Effector memory CD4-positive, alpha-beta T cell (primary cell): ENCODE data around the gene PIM3.
A peak's percentile ranks its signal among the peaks of the same experiment; 100 is the strongest.

ENCODE experiments used
- DNase-seq, 3 donors: peaks; one replicate each; pipeline ENCODE4 v3.0.0-alpha.2; 2020
- H3K27ac ChIP-seq: 2 replicates; pipeline ENCODE4 v1.7.0; 2013; ENCODE audit warnings: mild to moderate bottlenecking, low read length, moderate library complexity; ENCODE audit not compliant: insufficient read depth, poor library complexity, severe bottlenecking
- H3K27me3 ChIP-seq: replicated peaks from 2 replicates; pipeline ENCODE4 v1.7.0; 2013; ENCODE audit warnings: mild to moderate bottlenecking, low read length; ENCODE audit not compliant: insufficient read depth, control insufficient read depth, poor library complexity, severe bottlenecking
- H3K36me3 ChIP-seq: 2 replicates; pipeline ENCODE4 v1.7.0; 2013; ENCODE audit warnings: mild to moderate bottlenecking, low read length, moderate library complexity; ENCODE audit not compliant: control insufficient read depth, insufficient read depth
- H3K4me1 ChIP-seq: 2 replicates; pipeline ENCODE4 v1.7.0; 2013; ENCODE audit warnings: low read length, mild to moderate bottlenecking; ENCODE audit not compliant: control insufficient read depth, insufficient read depth, poor library complexity, severe bottlenecking
- H3K4me3 ChIP-seq: 2 replicates; pipeline ENCODE4 v1.7.0; 2013; ENCODE audit warnings: low read length, low read depth, mild to moderate bottlenecking; ENCODE audit not compliant: insufficient read depth, poor library complexity, severe bottlenecking
- H3K9me3 ChIP-seq: 2 replicates; pipeline ENCODE4 v1.7.0; 2013; ENCODE audit warnings: mild to moderate bottlenecking, low read length, moderate library complexity; ENCODE audit not compliant: control insufficient read depth

PIM3 gene

GRCh38 chr22:49956418-49956770 lies 4.2 kb upstream of the PIM3 start:
- Histone ChIP-seq H3K4me3 (no peak overlapping the region), H3K36me3 (no peaks in the 10 kb centered on the region), H3K9me3 (no peaks in the 10 kb centered on the region), H3K4me1 (peaks cover 8% of the 10 kb centered on the region), H3K27me3 (no peaks in the 10 kb centered on the region), H3K27ac (no peak overlapping the region)
- DNase-seq: no peak

- H3K27me3 ChIP-seq: no peaks in the 10 kb centered on the region
- no peaks in the 10 kb centered on the region for H3K9me3 ChIP-seq
- no peak for DNase-seq
- H3K4me1 ChIP-seq: peaks cover 8% of the 10 kb centered on the region
- H3K27ac ChIP-seq: no peak overlapping the region
- no peak overlapping the region for H3K4me3 ChIP-seq
- peaks cover 5% of the 10 kb centered on the region for H3K36me3 ChIP-seq
Observed at GRCh38 chr22:49956914-49957825, 3.4 kb upstream of the PIM3 start.

DNA sequence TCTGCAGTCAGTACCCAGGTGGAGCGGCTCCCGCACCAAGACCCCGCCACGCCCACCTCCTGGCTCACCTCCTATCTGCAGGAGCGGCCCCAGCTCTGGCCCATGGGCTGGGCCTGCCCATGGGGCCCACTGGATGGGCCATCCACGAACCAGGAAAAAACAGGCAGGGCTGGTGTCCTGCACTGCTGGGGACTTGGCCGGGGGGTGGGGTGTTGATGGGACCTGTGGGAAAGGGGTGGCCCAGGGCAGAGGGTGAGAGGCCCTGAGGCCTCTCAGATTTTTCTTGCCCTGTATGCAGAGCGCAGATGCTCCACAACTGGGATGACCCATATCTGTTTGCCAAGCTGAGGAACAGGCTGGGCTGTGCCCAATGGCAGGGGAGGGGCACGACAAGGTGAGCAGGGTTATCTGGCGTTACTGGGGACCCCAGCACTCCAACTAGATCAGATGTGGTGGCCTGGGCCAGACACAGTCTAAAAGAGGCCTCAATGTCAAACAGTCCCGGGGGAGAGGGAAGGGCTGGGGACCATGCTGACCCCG lies 2.7 kb upstream of the PIM3 start:
- no peak for DNase-seq
- H3K9me3 ChIP-seq: no peaks in the 10 kb centered on the region
- peaks cover 14% of the 10 kb centered on the region for H3K4me1 ChIP-seq
- H3K36me3 ChIP-seq: peaks cover 9% of the 10 kb centered on the region
- no peaks in the 10 kb centered on the region for H3K27me3 ChIP-seq
- H3K4me3 ChIP-seq: no peak overlapping the region
- no peak overlapping the region for H3K27ac ChIP-seq

- Histone ChIP-seq H3K4me3 (no peak overlapping the region), H3K4me1 (peaks cover 20% of the 10 kb centered on the region), H3K27ac (no peak overlapping the region), H3K27me3 (no peaks in the 10 kb centered on the region), H3K9me3 (no peaks in the 10 kb centered on the region), H3K36me3 (peaks cover 14% of the 10 kb centered on the region)
- no peak for DNase-seq
Observed at GRCh38 chr22:49958366-49958921, 2.1 kb upstream of the PIM3 start.

- H3K9me3 ChIP-seq: no peaks in the 10 kb centered on the region
- peaks cover 25% of the 10 kb centered on the region for H3K4me1 ChIP-seq
- DNase-seq: no peak
- H3K36me3 ChIP-seq: peaks cover 17% of the 10 kb centered on the region
- H3K4me3 ChIP-seq: peak overlapping the region; percentile 57
- no peaks in the 10 kb centered on the region for H3K27me3 ChIP-seq
- H3K27ac ChIP-seq: peak overlapping the region; percentile 97
Observed at GRCh38 chr22:49958931-49959781, 1.4 kb upstream of the PIM3 start.

- Histone ChIP-seq H3K27me3 (no peaks in the 10 kb centered on the region), H3K9me3 (no peaks in the 10 kb centered on the region)
- DNase-seq: no peak
Observed at GRCh38 chr22:49959782-49960158, 802 bp upstream of the PIM3 start.

GRCh38 chr22:49961005-49961600 lies 531 bp downstream of the PIM3 start:
- Histone ChIP-seq H3K27me3 (no peaks in the 10 kb centered on the region), H3K9me3 (no peaks in the 10 kb centered on the region), H3K4me3 (peak overlapping the region; percentile 89), H3K4me1 (peaks cover 31% of the 10 kb centered on the region), H3K36me3 (peaks cover 17% of the 10 kb centered on the region), H3K27ac (peak overlapping the region; percentile 97)
- peak in 1 of 3 donors; percentile 9 for DNase-seq

More at GRCh38 chr22:49959782-49960158, 802 bp upstream of the PIM3 start:
- H3K4me3 ChIP-seq: peak overlapping the region; percentile 57
- peaks cover 31% of the 10 kb centered on the region for H3K4me1 ChIP-seq
- H3K27ac ChIP-seq: peak overlapping the region; percentile 97
- peaks cover 17% of the 10 kb centered on the region for H3K36me3 ChIP-seq

GRCh38 chr22:49961601-49962011 lies 1.0 kb downstream of the PIM3 start:
- Histone ChIP-seq H3K4me3 (peak overlapping the region; percentile 89), H3K27me3 (no peaks in the 10 kb centered on the region), H3K4me1 (peaks cover 31% of the 10 kb centered on the region), H3K27ac (peak overlapping the region; percentile 97), H3K36me3 (peaks cover 17% of the 10 kb centered on the region), H3K9me3 (no peaks in the 10 kb centered on the region)
- no peak for DNase-seq

DNA sequence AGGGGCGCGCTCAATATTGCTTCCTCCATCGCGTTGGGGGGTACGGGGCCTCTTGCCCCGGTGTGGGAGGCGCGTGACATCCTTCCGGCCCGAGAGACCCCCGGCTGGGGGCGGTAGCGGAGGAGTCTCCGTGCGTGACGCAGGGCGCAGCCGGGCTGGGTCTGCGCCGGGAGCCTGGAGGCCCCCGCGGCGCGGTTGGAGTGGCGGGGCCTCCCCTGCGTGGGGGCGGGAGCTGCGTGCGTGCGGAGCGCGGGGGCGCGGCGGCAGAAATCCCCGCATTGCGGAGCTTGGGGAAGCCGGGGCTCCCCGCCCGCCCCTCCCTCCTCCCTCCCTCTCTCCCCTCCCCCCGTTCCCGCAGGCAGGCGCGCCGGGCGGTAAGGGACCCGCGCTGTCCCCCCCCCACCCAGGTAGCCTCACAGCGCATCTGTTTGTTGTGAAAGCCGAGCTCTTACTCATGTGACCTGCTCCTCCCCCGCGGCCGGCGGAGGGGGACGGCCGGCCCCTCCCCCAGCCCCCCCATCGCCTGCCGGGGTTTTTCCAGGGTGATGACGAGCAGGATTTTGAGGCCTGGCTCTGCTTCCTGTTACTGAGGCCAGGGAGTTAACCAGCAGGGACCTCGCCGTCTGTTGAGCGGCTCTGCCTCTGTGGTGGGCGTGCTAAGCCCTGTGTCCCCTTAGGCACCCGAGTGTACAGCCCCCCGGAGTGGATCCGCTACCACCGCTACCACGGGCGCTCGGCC lies 1.6 kb downstream of the PIM3 start:
- Histone ChIP-seq H3K27me3 (no peaks in the 10 kb centered on the region), H3K4me1 (peaks cover 31% of the 10 kb centered on the region), H3K27ac (peak overlapping the region; percentile 97), H3K36me3 (peaks cover 17% of the 10 kb centered on the region), H3K9me3 (no peaks in the 10 kb centered on the region), H3K4me3 (peak overlapping the region; percentile 89)
- peak; percentile 83 to 91 (median 88) for DNase-seq
